Measurements from ENCODE around the gene OTOGL.

The OTOGL gene

DNA sequence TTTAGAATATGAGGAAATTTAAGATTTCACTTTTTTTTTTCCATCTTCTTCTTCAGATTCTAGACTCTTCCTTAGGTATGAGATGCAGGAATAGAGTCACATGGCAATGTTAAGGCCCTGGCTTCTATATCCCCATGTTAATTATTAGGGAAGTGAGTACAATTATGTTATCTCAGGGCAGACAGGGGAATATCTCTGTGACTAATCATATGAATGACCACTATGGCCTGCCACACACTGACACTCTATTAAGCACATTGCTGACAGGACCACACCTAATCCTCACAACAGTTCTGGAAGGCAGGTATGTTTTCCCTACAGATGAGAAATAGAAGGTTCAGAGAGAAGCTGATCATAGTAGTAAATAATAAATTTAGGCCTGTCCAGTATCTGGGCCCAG lies 275.3 kb downstream of the OTOGL start (continued):
- TF ChIP-seq BCL11A (tag by site-specific recombination; IDR thresholded peaks at IDR 0.05; ENCODE audit: low read depth): no peak
- no peak for TF ChIP-seq ZXDB (tag by site-specific recombination; IDR thresholded peaks at IDR 0.05)
- TF ChIP-seq, protein P1, sequence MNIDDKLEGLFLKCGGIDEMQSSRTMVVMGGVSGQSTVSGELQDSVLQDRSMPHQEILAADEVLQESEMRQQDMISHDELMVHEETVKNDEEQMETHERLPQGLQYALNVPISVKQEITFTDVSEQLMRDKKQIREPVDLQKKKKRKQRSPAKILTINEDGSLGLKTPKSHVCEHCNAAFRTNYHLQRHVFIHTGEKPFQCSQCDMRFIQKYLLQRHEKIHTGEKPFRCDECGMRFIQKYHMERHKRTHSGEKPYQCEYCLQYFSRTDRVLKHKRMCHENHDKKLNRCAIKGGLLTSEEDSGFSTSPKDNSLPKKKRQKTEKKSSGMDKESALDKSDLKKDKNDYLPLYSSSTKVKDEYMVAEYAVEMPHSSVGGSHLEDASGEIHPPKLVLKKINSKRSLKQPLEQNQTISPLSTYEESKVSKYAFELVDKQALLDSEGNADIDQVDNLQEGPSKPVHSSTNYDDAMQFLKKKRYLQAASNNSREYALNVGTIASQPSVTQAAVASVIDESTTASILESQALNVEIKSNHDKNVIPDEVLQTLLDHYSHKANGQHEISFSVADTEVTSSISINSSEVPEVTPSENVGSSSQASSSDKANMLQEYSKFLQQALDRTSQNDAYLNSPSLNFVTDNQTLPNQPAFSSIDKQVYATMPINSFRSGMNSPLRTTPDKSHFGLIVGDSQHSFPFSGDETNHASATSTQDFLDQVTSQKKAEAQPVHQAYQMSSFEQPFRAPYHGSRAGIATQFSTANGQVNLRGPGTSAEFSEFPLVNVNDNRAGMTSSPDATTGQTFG (tag by site-specific recombination; IDR thresholded peaks at IDR 0.05; ENCODE audit: borderline replicate concordance): no peak
- TF ChIP-seq ZFP3 (tag by site-specific recombination; IDR thresholded peaks at IDR 0.05; ENCODE audit: low read depth): no peak

DNA sequence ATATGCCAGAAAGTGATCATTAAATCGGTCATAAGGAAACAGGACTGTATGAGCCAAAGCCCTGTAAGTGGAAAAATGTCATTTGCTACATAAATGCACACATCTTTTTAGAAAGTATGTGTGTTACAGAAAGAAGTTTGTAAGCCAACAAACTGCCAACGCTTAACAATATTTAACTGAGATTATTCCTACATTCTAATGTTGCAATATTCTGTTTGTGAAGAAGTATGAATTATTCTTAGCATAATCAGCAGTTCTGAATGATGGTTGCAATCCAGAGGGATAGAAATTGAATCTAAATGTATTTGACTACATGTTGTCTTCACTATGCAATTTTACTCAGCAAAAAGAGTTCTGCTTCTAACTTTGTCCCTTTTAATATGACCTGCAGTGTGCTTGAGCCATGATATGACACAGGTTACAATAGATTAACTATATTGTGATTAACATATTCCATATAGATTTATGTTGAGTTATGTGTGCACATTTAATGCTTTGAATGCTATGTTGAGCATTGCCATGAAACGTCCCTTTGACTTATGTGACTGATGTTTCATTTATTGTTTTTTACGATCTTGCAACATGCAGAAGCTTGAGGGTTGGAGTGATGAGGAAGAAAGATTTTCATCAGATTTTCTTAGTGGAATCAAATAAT lies 277.9 kb downstream of the OTOGL start:
- ChIA-PET POLR2A (no interaction called here), CTCF (interaction anchor here (0.6 kb wide), 1 partner anchor 15 kb away, joined by 3 read pairs; no protein-coding TSS in a partner anchor)
- H3K27ac ChIP-seq (ENCODE audit: extremely low read depth, low read depth, low read length): no peak overlapping the region
- no peaks in the 10 kb centered on the region for H3K9me3 ChIP-seq (ENCODE audit: control insufficient read depth, insufficient read depth, low read depth, low read length)
- no peaks in the 10 kb centered on the region for H3K36me3 ChIP-seq (ENCODE audit: control insufficient read depth in 2 of 2, insufficient read depth in 1 of 2, low read length in 2 of 2)
- H3K4me1 ChIP-seq (ENCODE audit: control insufficient read depth, insufficient read depth, low read length): no peaks in the 10 kb centered on the region; the same call in 1 of the 2 replicates
- no peak overlapping the region for H3K4me3 ChIP-seq (ENCODE audit: low read depth, low read length)
- TF ChIP-seq ZNF426 (tag by site-specific recombination; IDR thresholded peaks at IDR 0.05): no peak
- TF ChIP-seq ZNF157 (tag by site-specific recombination; IDR thresholded peaks at IDR 0.05): no peak
- TF ChIP-seq, protein P2, sequence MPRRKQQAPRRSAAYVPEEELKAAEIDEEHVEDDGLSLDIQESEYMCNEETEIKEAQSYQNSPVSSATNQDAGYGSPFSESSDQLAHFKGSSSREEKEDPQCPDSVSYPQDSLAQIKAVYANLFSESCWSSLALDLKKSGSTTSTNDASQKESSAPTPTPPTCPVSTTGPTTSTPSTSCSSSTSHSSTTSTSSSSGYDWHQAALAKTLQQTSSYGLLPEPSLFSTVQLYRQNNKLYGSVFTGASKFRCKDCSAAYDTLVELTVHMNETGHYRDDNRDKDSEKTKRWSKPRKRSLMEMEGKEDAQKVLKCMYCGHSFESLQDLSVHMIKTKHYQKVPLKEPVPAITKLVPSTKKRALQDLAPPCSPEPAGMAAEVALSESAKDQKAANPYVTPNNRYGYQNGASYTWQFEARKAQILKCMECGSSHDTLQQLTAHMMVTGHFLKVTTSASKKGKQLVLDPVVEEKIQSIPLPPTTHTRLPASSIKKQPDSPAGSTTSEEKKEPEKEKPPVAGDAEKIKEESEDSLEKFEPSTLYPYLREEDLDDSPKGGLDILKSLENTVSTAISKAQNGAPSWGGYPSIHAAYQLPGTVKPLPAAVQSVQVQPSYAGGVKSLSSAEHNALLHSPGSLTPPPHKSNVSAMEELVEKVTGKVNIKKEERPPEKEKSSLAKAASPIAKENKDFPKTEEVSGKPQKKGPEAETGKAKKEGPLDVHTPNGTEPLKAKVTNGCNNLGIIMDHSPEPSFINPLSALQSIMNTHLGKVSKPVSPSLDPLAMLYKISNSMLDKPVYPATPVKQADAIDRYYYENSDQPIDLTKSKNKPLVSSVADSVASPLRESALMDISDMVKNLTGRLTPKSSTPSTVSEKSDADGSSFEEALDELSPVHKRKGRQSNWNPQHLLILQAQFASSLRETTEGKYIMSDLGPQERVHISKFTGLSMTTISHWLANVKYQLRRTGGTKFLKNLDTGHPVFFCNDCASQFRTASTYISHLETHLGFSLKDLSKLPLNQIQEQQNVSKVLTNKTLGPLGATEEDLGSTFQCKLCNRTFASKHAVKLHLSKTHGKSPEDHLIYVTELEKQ (tag by site-specific recombination; IDR thresholded peaks at IDR 0.05; ENCODE audit: borderline replicate concordance): no peak

DNA sequence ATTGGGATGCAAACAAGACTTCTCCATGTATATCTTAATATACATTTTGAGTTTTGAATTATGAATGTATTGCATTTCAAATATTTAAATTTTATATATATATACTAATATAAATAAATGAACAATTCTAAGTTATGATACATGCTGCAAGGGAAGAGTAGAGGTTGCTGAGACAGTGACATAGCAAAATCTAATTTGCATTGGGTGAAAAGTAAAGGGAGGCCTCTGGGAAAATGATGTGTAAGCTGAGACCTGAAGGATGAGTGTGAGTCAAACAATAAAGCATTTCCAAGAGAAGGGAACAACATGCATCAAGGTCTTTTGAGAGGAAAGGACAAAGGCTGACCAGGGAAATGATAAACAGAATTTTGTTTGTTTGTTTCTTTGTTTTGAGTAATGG lies 281.8 kb downstream of the OTOGL start:
- H3K4me3 ChIP-seq (ENCODE audit: low read depth, low read length): no peak overlapping the region
- no peaks in the 10 kb centered on the region for H3K9me3 ChIP-seq (ENCODE audit: control insufficient read depth, insufficient read depth, low read depth, low read length)
- POLR2A ChIA-PET: no interaction called here
- H3K4me1 ChIP-seq (ENCODE audit: control insufficient read depth, insufficient read depth, low read length): no peaks in the 10 kb centered on the region
- H3K27ac ChIP-seq (ENCODE audit: extremely low read depth, low read depth, low read length): no peak overlapping the region
- CTCF ChIA-PET: no interaction called here
- H3K36me3 ChIP-seq (ENCODE audit: control insufficient read depth in 2 of 2, insufficient read depth in 1 of 2, low read length in 2 of 2): no peaks in the 10 kb centered on the region
- no peak for TF ChIP-seq ZNF214 (tag by site-specific recombination; IDR thresholded peaks at IDR 0.05; ENCODE audit: borderline replicate concordance)
- TF ChIP-seq, protein P3, sequence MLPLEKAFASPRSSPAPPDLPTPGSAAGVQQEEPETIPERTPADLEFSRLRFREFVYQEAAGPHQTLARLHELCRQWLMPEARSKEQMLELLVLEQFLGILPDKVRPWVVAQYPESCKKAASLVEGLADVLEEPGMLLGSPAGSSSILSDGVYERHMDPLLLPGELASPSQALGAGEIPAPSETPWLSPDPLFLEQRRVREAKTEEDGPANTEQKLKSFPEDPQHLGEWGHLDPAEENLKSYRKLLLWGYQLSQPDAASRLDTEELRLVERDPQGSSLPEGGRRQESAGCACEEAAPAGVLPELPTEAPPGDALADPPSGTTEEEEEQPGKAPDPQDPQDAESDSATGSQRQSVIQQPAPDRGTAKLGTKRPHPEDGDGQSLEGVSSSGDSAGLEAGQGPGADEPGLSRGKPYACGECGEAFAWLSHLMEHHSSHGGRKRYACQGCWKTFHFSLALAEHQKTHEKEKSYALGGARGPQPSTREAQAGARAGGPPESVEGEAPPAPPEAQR (tag by site-specific recombination; IDR thresholded peaks at IDR 0.05): no peak
- TF ChIP-seq YY1 (tag by site-specific recombination; IDR thresholded peaks at IDR 0.05): no peak
- no peak for TF ChIP-seq ZNF10 (tag by site-specific recombination; IDR thresholded peaks at IDR 0.05)
- no peak for TF ChIP-seq SALL2 (tag by site-specific recombination; IDR thresholded peaks at IDR 0.05; ENCODE audit: borderline replicate concordance)
- no peak for TF ChIP-seq ZNF175 (tag by site-specific recombination; IDR thresholded peaks at IDR 0.05)
- TF ChIP-seq ZNF510 (tag by site-specific recombination; IDR thresholded peaks at IDR 0.05; ENCODE audit: insufficient replicate concordance): no peak
- no peak for TF ChIP-seq ZNF561 (tag by site-specific recombination; IDR thresholded peaks at IDR 0.05; ENCODE audit: borderline replicate concordance)
- TF ChIP-seq ZNF433 (tag by site-specific recombination; IDR thresholded peaks at IDR 0.05; ENCODE audit: low read depth): no peak
- TF ChIP-seq, protein P4, sequence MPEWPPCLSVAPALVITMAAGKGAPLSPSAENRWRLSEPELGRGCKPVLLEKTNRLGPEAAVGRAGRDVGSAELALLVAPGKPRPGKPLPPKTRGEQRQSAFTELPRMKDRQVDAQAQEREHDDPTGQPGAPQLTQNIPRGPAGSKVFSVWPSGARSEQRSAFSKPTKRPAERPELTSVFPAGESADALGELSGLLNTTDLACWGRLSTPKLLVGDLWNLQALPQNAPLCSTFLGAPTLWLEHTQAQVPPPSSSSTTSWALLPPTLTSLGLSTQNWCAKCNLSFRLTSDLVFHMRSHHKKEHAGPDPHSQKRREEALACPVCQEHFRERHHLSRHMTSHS (tag by site-specific recombination; IDR thresholded peaks at IDR 0.05): no peak
- TF ChIP-seq, protein P5, sequence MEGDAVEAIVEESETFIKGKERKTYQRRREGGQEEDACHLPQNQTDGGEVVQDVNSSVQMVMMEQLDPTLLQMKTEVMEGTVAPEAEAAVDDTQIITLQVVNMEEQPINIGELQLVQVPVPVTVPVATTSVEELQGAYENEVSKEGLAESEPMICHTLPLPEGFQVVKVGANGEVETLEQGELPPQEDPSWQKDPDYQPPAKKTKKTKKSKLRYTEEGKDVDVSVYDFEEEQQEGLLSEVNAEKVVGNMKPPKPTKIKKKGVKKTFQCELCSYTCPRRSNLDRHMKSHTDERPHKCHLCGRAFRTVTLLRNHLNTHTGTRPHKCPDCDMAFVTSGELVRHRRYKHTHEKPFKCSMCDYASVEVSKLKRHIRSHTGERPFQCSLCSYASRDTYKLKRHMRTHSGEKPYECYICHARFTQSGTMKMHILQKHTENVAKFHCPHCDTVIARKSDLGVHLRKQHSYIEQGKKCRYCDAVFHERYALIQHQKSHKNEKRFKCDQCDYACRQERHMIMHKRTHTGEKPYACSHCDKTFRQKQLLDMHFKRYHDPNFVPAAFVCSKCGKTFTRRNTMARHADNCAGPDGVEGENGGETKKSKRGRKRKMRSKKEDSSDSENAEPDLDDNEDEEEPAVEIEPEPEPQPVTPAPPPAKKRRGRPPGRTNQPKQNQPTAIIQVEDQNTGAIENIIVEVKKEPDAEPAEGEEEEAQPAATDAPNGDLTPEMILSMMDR (tag by site-specific recombination; IDR thresholded peaks at IDR 0.05): no peak
- TF ChIP-seq, protein P6, sequence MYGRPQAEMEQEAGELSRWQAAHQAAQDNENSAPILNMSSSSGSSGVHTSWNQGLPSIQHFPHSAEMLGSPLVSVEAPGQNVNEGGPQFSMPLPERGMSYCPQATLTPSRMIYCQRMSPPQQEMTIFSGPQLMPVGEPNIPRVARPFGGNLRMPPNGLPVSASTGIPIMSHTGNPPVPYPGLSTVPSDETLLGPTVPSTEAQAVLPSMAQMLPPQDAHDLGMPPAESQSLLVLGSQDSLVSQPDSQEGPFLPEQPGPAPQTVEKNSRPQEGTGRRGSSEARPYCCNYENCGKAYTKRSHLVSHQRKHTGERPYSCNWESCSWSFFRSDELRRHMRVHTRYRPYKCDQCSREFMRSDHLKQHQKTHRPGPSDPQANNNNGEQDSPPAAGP (tag by site-specific recombination; IDR thresholded peaks at IDR 0.05): no peak
- no peak for TF ChIP-seq ZNF792 (tag by site-specific recombination; IDR thresholded peaks at IDR 0.05)
- no peak for TF ChIP-seq ZNF501 (tag by site-specific recombination; IDR thresholded peaks at IDR 0.05)
- no peak for TF ChIP-seq ZNF157 (tag by site-specific recombination; IDR thresholded peaks at IDR 0.05)
